ENCODE measurements around the gene ACTN4.
"Not testable (repeated sequence)": the region's sequence is repeated elsewhere in the genome, so short reads cannot be mapped to it uniquely, and the experiment has no call there.

GRCh38 chr19:38631811-38632475, 15.5 kb upstream of the ACTN4 start:
- not testable (repeated sequence) for TF ChIP-seq POLR2A (IDR thresholded peaks at IDR 0.05; ENCODE audit: low read depth, low read length); TAF1 (IDR thresholded peaks at IDR 0.05; ENCODE audit: borderline replicate concordance, low read depth, low read length)

Measured in GM12892 (cell line).